Measurements from ENCODE around the gene RNF4.

Gene RNF4

GRCh38 chr4:2497931-2498330 is 29.0 kb downstream of the RNF4 start:
- in situ Hi-C loops (cut with MboI; ENCODE audit: low pct_unique_long_range_greater_than_20kb, low sequenced_read_pairs, unreplicated experiment), result no loop called here
- no peak for TF ChIP-seq CTCF (IDR thresholded peaks at IDR 0.05; ENCODE audit: extremely low read depth, insufficient read depth, missing control alignments)
- DNase-seq (ENCODE audit: low spot score), result peak; percentile 65

- in situ Hi-C loops (cut with MboI; ENCODE audit: low pct_unique_long_range_greater_than_20kb, low sequenced_read_pairs, unreplicated experiment), result no loop called here
- no peak for DNase-seq (ENCODE audit: low spot score)
- no peak for TF ChIP-seq CTCF (IDR thresholded peaks at IDR 0.05; ENCODE audit: extremely low read depth, insufficient read depth, missing control alignments)
Measured at GRCh38 chr4:2500547-2500946, 31.6 kb downstream of the RNF4 start.

GRCh38 chr4:2501034-2501594 is 32.2 kb downstream of the RNF4 start:
- no peak for DNase-seq (ENCODE audit: low spot score)
- TF ChIP-seq CTCF (IDR thresholded peaks at IDR 0.05; ENCODE audit: extremely low read depth, insufficient read depth, missing control alignments), result no peak
- in situ Hi-C loops (cut with MboI; ENCODE audit: low pct_unique_long_range_greater_than_20kb, low sequenced_read_pairs, unreplicated experiment), result no loop called here

- in situ Hi-C loops (cut with MboI; ENCODE audit: low pct_unique_long_range_greater_than_20kb, low sequenced_read_pairs, unreplicated experiment), result no loop called here
- DNase-seq (ENCODE audit: low spot score), result no peak
- no peak for TF ChIP-seq CTCF (IDR thresholded peaks at IDR 0.05; ENCODE audit: extremely low read depth, insufficient read depth, missing control alignments)
Measured at GRCh38 chr4:2503809-2504208, 34.9 kb downstream of the RNF4 start.

GRCh38 chr4:2507259-2507658 is 38.4 kb downstream of the RNF4 start:
- DNase-seq (ENCODE audit: low spot score), result no peak
- TF ChIP-seq CTCF (IDR thresholded peaks at IDR 0.05; ENCODE audit: extremely low read depth, insufficient read depth, missing control alignments), result no peak
- in situ Hi-C loops (cut with MboI; ENCODE audit: low pct_unique_long_range_greater_than_20kb, low sequenced_read_pairs, unreplicated experiment), result no loop called here

GRCh38 chr4:2507855-2508254 is 38.9 kb downstream of the RNF4 start:
- in situ Hi-C loops (cut with MboI; ENCODE audit: low pct_unique_long_range_greater_than_20kb, low sequenced_read_pairs, unreplicated experiment), result no loop called here
- TF ChIP-seq CTCF (IDR thresholded peaks at IDR 0.05; ENCODE audit: extremely low read depth, insufficient read depth, missing control alignments), result no peak

More at GRCh38 chr4:2507855-2508254, 38.9 kb downstream of the RNF4 start:
- DNase-seq (ENCODE audit: low spot score), result no peak

All from GM13977 (cell line).